ENCODE data around the gene LRRFIP2.

GRCh38 chr3:37118163-37118562 lies 56.2 kb downstream of the LRRFIP2 start:
- TF ChIP-seq CTCF (IDR thresholded peaks at IDR 0.05) (no peak), ZFX (IDR thresholded peaks at IDR 0.05; ENCODE audit: borderline replicate concordance) (no peak)

Data from 22Rv1 (cell line).